HepG2 (cell line): ENCODE measurements around the gene PTPRH. TPM values are rescaled to one million over a fixed set of nuclear protein-coding genes. Genes with fewer than 3 reads are reported as not detected.

Experiments
- ATAC-seq: fragments of 200-7000 bp; cut with Tn5 transposase; 3 replicates; pipeline ENCODE4 v1.9.1; 2020; ENCODE audit warnings: mild to moderate bottlenecking, moderate library complexity
- BruUV-seq: library from RNA; stranded (reverse); fragments of 400-500 nt; replicated peaks from 2 replicates; lab custom pipeline; 2021; lab: Mats Ljungman, UMichigan
- CTCF ChIA-PET: fragments of 300-600 bp; formaldehyde crosslinking; extraction: SDS; loops from one replicate; lab custom pipeline; 2021; ENCODE audit warnings: low total read pairs, inconsistent platforms, low intra/inter-chr PET ratio; lab: Yijun Ruan, JAX
- POLR2A ChIA-PET: fragments of 350-600 bp; sonication (Branson Sonifier 250); formaldehyde crosslinking; loops from one replicate; lab custom pipeline; 2020; ENCODE audit warnings: antibody characterized with exemption, inconsistent platforms; lab: Yijun Ruan, JAX
- DNase-seq: peaks from one replicate; pipeline ENCODE4 v3.0.0-alpha.2; 2015; ENCODE audit warnings: low spot score
- FAIRE-seq: peaks from 3 replicates; lab custom pipeline; 2011; peaks lifted over from hg19 to GRCh38; lab: Jason Lieb, UNC
- H2AFZ ChIP-seq: one replicate; pipeline ENCODE4 v1.6.1; 2011; ENCODE audit warnings: low read length, inconsistent platforms
- H3K27ac ChIP-seq: fragments of 300-600 bp; 3 replicates; pipeline ENCODE4 v1.8.0; 2011; ENCODE audit warnings: mixed run types, mild to moderate bottlenecking, mixed read lengths, low read length, inconsistent platforms; ENCODE audit not compliant: insufficient read depth; ENCODE audit errors: extremely low read length
- H3K27me3 ChIP-seq, 2 experiments: fragments of 200-600 bp in 1 of 2; 2 replicates in 1 of 2; 3 replicates in 1 of 2; pipeline versions ENCODE4 v1.6.0 to v1.8.0; 2011; ENCODE audit warnings: low read length in 2 of 2, mild to moderate bottlenecking in 2 of 2, moderate library complexity in 2 of 2, inconsistent platforms in 1 of 2; ENCODE audit not compliant: insufficient read depth in 2 of 2, control insufficient read depth in 1 of 2
- H3K36me3 ChIP-seq, 2 experiments: fragments of 200-600 bp in 1 of 2; replicated peaks in 1 of 2; 2 replicates in 1 of 2; 3 replicates in 1 of 2; pipeline versions ENCODE4 v1.5.1 to v1.8.0; 2011; ENCODE audit warnings: low read length in 2 of 2, inconsistent platforms in 1 of 2; ENCODE audit not compliant: insufficient read depth in 2 of 2, control insufficient read depth in 1 of 2
- H3K4me1 ChIP-seq: 2 replicates; pipeline ENCODE4 v1.5.1; 2012; ENCODE audit warnings: low read length, inconsistent platforms; ENCODE audit not compliant: insufficient read depth
- H3K4me2 ChIP-seq: 2 replicates; pipeline ENCODE4 v1.6.0; 2011; ENCODE audit warnings: low read depth, low read length, inconsistent platforms
- H3K4me3 ChIP-seq, 3 experiments: fragments of 200-600 bp in 1 of 3; sonication (generic), shearing (Covaris generic) in 1 of 3; replicated peaks in 1 of 3; 2 replicates each; pipeline ENCODE4 v1.5.1; 2011 to 2016; ENCODE audit warnings: low read length in 3 of 3, inconsistent platforms in 2 of 3, low read depth in 2 of 3, mild to moderate bottlenecking in 2 of 3, control low read depth in 1 of 3, mixed read lengths in 1 of 3; ENCODE audit not compliant: insufficient read depth in 1 of 3
- H3K79me2 ChIP-seq: one replicate; pipeline ENCODE4 v1.6.1; 2011; ENCODE audit warnings: low read length, inconsistent platforms; ENCODE audit not compliant: insufficient read depth
- H3K9ac ChIP-seq: 2 replicates; pipeline ENCODE4 v1.6.0; 2011; ENCODE audit warnings: mild to moderate bottlenecking, low read depth, low read length, inconsistent platforms; ENCODE audit not compliant: insufficient read depth
- H3K9me3 ChIP-seq: 2 replicates; pipeline ENCODE4 v1.5.1; 2012; ENCODE audit warnings: mild to moderate bottlenecking, low read length
- H4K20me1 ChIP-seq: 2 replicates; pipeline ENCODE4 v1.6.0; 2011; ENCODE audit warnings: inconsistent platforms, mild to moderate bottlenecking, low read length, moderate library complexity; ENCODE audit not compliant: insufficient read depth
- EP300 ChIP-seq, 3 experiments: sonication (generic) in 1 of 3; formaldehyde crosslinking in 1 of 3; IDR thresholded peaks; 2 replicates each; pipeline versions ENCODE4 v1.5.1 to v1.6.1; 2011 to 2020; ENCODE audit warnings: low read depth in 2 of 3, low read length in 2 of 3, borderline replicate concordance in 1 of 3, improper control_type of control experiment in 1 of 3, mild to moderate bottlenecking in 1 of 3, missing genetic modification reagents in 1 of 3, moderate library complexity in 1 of 3
- REST ChIP-seq, 2 experiments: IDR thresholded peaks; 2 replicates each; pipeline ENCODE4 v1.6.1; 2011 to 2012; ENCODE audit warnings: low read length in 2 of 2, borderline replicate concordance in 1 of 2, low read depth in 1 of 2, mild to moderate bottlenecking in 1 of 2, moderate library complexity in 1 of 2
- WGBS: methylation state at CpG from one replicate; pipeline ENCODE4 v1.1.6; 2017; ENCODE audit warnings: low lambda C conversion rate; 5-methylcytosine and 5-hydroxymethylcytosine counted together
- in situ Hi-C: cut with HindIII; loops from 2 replicates; pipeline ENCODE4 v1.10.0; 2017; ENCODE audit warnings: low pct_unique_long_range_greater_than_20kb; ENCODE audit not compliant: extremely low pct_ligation_motif_present
- intact Hi-C: fragments of 100-400 bp; cut with micrococcal nuclease; formaldehyde crosslinking; loops from one replicate; pipeline ENCODE4 v1.10.0; 2022; ENCODE audit not compliant: unreplicated experiment
- polyA plus RNA-seq, 8 experiments: library from polyadenylated mRNA; depleted of rRNA in 3 of 8; stranded (reverse) in 7 of 8; unstranded in 1 of 8; fragments of >200 nt; fragmentation: Illumina TruSeq in 4 of 8; extraction: Trizol in 4 of 8; gene quantifications; 2 replicates each; pipeline versions ENCODE4 v1.2.1 to v1.2.3, GENCODE V29; 2011 to 2016; ENCODE audit warnings: low read depth in 4 of 8, missing spikeins in 1 of 8, mixed read lengths in 1 of 8; ENCODE audit not compliant: insufficient read depth in 1 of 8
- total RNA-seq, 5 experiments: library from RNA; depleted of rRNA; stranded (reverse); fragments of >200 nt; fragmentation: Illumina TruSeq; extraction: Trizol; gene quantifications; 2 replicates each; pipeline ENCODE4 v1.2.3, GENCODE V29; 2016; ENCODE audit warnings: low read depth in 1 of 5

PTPRH gene
- total and polyA plus RNA-seq, 2 of the 13 experiments (the other 11 are each of a cell fraction or from before 2014, with no cell fraction given) = 14.7 to 125 TPM

GRCh38 chr19:55158423-55158822 is 50.9 kb downstream of the PTPRH start:
- Histone ChIP-seq H3K27me3 (peaks cover 0 to 24% of the 10 kb centered on the region in 2 experiments; a peak in 2 of 5 replicates), H3K9me3 (no peaks in the 10 kb centered on the region), H2AFZ (no peak overlapping the region), H3K9ac (no peak overlapping the region), H3K27ac (no peak overlapping the region), H3K4me1 (peaks cover 20% of the 10 kb centered on the region), H3K4me2 (no peak overlapping the region), H3K79me2 (no peaks in the 10 kb centered on the region), H3K36me3 (no peaks in the 10 kb centered on the region), H4K20me1 (no peaks in the 10 kb centered on the region), H3K4me3 (no peak overlapping the region)
- in situ Hi-C loops (no loop called here), intact Hi-C loops (no loop called here)
- CTCF ChIA-PET = interaction anchor here (0.8 kb wide), 1 partner anchor 17 kb away, joined by 3 read pairs; no protein-coding TSS in a partner anchor
- POLR2A ChIA-PET = interaction anchor here (0.9 kb wide), 1 partner anchor 12 kb away, joined by 3 read pairs; no protein-coding TSS in a partner anchor
- DNase-seq (no peak), ATAC-seq (no peak), FAIRE-seq (no peak)
- TF ChIP-seq REST (IDR thresholded peaks at IDR 0.05; ENCODE audit: borderline replicate concordance in 1 of 2, low read depth in 1 of 2, low read length in 2 of 2) (0 out of 4 replicates have a peak, but pooled peaks of 1 of the 2 experiments have one; percentile 21), EP300 (IDR thresholded peaks at IDR 0.05; ENCODE audit: low read depth in 2 of 2, low read length in 2 of 2) (no peak), EP300 (CRISPR knock-in tag; IDR thresholded peaks at IDR 0.05; ENCODE audit: borderline replicate concordance) (no peak)
- no TSS peak for BruUV-seq
- 14% methylated on average over 2 of the region's 4 CpGs for WGBS
